Measurements from ENCODE around the gene HBS1L. TPM values are rescaled to one million over a fixed set of nuclear protein-coding genes. Genes with fewer than 3 reads are reported as not detected.

The HBS1L gene
- polyA plus RNA-seq, 3 donors, result 16.0 to 48.9 (median 36.3) TPM

DNA sequence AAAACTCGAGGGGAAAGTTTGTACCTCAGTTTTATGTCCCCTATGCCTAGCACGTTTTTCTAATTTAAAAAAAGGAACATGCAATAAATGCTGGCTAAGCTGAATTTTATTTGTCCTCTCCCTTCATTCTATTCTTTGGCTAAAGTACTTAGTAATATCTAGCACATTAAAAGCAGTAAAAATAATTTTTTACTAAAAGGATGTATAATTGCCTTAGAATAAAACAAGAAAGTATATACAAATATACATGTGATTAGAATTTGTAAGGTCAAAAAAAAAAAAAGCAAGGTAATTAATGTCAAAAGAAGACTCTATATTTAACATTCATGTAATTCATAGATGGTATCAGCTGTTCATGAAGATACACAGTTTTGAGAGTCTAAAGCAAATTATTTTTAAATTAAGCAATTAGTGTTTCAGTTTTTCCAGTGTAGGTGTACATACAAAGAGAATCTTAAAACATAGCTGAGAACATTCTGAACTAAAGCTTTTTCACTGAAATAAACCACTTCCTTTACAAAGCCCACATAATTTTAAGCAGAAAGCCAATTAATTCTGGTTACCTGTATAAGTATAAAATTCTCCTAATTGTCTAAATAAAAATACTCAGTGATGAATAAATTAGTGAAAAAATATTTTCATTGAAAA lies 32.4 kb downstream of the HBS1L start:
- no peak overlapping the region for H2AFZ ChIP-seq (ENCODE audit: insufficient read depth, low read depth, low read length, poor library complexity, severe bottlenecking)
- no peak overlapping the region for H3K4me2 ChIP-seq (replicated peaks; ENCODE audit: extremely low read depth, low read length, poor library complexity, severe bottlenecking)
- intact Hi-C loops (cut with micrococcal nuclease), result no loop called here
- H3K27me3 ChIP-seq (ENCODE audit: control insufficient read depth in 2 of 2, insufficient read depth in 2 of 2, low read length in 2 of 2), result no peaks in the 10 kb centered on the region
- no peak overlapping the region for H3K9ac ChIP-seq (ENCODE audit: insufficient read depth, low read length, poor library complexity, severe bottlenecking)
- Mint-ChIP-seq H3K36me3 (peaks cover 12 to 29% of the 10 kb centered on the region in 2 donors), H3K27me3 (ENCODE audit: low read depth in 3 of 3) (no peaks in the 10 kb centered on the region), H3K4me1 (peaks cover 10% of the 10 kb centered on the region), H3K27ac (no peak overlapping the region), H3K4me3 (no peak overlapping the region), H3K9me3 (no peaks in the 10 kb centered on the region)
- TF ChIP-seq, protein P1, sequence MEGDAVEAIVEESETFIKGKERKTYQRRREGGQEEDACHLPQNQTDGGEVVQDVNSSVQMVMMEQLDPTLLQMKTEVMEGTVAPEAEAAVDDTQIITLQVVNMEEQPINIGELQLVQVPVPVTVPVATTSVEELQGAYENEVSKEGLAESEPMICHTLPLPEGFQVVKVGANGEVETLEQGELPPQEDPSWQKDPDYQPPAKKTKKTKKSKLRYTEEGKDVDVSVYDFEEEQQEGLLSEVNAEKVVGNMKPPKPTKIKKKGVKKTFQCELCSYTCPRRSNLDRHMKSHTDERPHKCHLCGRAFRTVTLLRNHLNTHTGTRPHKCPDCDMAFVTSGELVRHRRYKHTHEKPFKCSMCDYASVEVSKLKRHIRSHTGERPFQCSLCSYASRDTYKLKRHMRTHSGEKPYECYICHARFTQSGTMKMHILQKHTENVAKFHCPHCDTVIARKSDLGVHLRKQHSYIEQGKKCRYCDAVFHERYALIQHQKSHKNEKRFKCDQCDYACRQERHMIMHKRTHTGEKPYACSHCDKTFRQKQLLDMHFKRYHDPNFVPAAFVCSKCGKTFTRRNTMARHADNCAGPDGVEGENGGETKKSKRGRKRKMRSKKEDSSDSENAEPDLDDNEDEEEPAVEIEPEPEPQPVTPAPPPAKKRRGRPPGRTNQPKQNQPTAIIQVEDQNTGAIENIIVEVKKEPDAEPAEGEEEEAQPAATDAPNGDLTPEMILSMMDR (IDR thresholded peaks at IDR 0.05), result no peak
- H4K20me1 ChIP-seq (ENCODE audit: insufficient read depth, low read length), result peaks cover 9% of the 10 kb centered on the region
- no peaks in the 10 kb centered on the region for H3K9me3 ChIP-seq (replicated peaks in 1 of 2; ENCODE audit: control insufficient read depth in 1 of 2, insufficient read depth in 1 of 2, low read length in 2 of 2)
- DNase-seq, result no peak
- H3K4me3 ChIP-seq (replicated peaks in 1 of 3; ENCODE audit: low read depth in 2 of 3, low read length in 3 of 3), result no peak overlapping the region
- H3K36me3 ChIP-seq (replicated peaks in 1 of 2; ENCODE audit: control insufficient read depth in 1 of 2, insufficient read depth in 2 of 2, low read length in 2 of 2), result peaks cover 2 to 12% of the 10 kb centered on the region in 2 donors
- H3K79me2 ChIP-seq (ENCODE audit: insufficient read depth, low read length), result peaks cover 6% of the 10 kb centered on the region
- WGBS (ENCODE audit: insufficient coverage), result 71% methylated on average over 2 of the region's 2 CpGs
- no peak overlapping the region for H3K27ac ChIP-seq (ENCODE audit: low read depth in 1 of 2, low read length in 2 of 2)
- H3K4me1 ChIP-seq (ENCODE audit: control insufficient read depth in 1 of 2, insufficient read depth in 2 of 2, low read length in 2 of 2), result peaks cover 2 to 8% of the 10 kb centered on the region in 2 donors

DNA sequence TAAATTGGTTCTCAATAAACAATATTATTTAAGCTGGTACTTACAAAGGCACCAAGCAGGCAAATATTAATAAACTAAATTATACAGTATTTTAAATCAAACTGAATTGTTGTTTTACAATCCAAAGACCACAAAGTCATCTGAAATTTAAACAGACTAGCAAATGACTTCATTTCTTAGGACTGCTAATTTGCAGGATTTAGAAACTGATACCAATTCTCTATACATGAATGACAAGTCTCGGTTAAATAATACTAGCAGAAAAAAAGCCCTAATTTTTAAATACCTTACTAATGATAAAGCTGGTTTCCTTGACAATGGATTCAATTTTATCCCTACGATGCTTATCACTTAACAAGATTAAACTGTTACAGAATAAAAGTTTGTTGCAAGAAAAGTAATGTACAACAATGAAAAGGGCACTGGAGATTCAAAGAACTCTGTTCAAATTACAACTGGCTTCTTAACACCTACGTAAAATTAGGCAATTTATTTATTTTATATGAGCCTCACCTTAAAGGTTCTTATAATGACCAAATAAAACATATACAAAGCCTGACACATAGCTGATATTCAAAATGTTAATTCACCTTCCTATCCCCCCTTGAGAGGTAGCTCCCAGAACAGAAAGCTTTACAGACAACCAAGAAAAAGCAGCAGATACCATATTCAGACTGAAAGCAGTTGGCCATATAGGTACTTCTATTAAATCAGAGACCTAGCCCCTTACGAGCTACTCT lies 33.1 kb downstream of the HBS1L start:
- H3K4me2 ChIP-seq (replicated peaks; ENCODE audit: extremely low read depth, low read length, poor library complexity, severe bottlenecking), result no peak overlapping the region

More for the DNA sequence above, 33.1 kb downstream of the HBS1L start:
- no peaks in the 10 kb centered on the region for H3K9me3 Mint-ChIP-seq
- Histone ChIP-seq H4K20me1 (ENCODE audit: insufficient read depth, low read length) (peaks cover 2% of the 10 kb centered on the region), H3K27me3 (ENCODE audit: control insufficient read depth in 2 of 2, insufficient read depth in 2 of 2, low read length in 2 of 2) (no peaks in the 10 kb centered on the region), H3K79me2 (ENCODE audit: insufficient read depth, low read length) (peaks cover 2% of the 10 kb centered on the region), H3K36me3 (replicated peaks in 1 of 2; ENCODE audit: control insufficient read depth in 1 of 2, insufficient read depth in 2 of 2, low read length in 2 of 2) (peaks cover 2 to 10% of the 10 kb centered on the region in 2 donors), H2AFZ (ENCODE audit: insufficient read depth, low read depth, low read length, poor library complexity, severe bottlenecking) (no peak overlapping the region), H3K4me1 (ENCODE audit: control insufficient read depth in 1 of 2, insufficient read depth in 2 of 2, low read length in 2 of 2) (peaks cover 2 to 8% of the 10 kb centered on the region in 2 donors), H3K4me3 (replicated peaks in 1 of 3; ENCODE audit: low read depth in 2 of 3, low read length in 3 of 3) (no peak overlapping the region), H3K9ac (ENCODE audit: insufficient read depth, low read length, poor library complexity, severe bottlenecking) (no peak overlapping the region), H3K9me3 (replicated peaks in 1 of 2; ENCODE audit: control insufficient read depth in 1 of 2, insufficient read depth in 1 of 2, low read length in 2 of 2) (no peaks in the 10 kb centered on the region), H3K27ac (ENCODE audit: low read depth in 1 of 2, low read length in 2 of 2) (no peak overlapping the region)
- DNase-seq, result no peak
- no peak overlapping the region for H3K4me3 Mint-ChIP-seq
- H3K4me1 Mint-ChIP-seq, result peaks cover 10% of the 10 kb centered on the region
- intact Hi-C loops (cut with micrococcal nuclease), result no loop called here
- no peaks in the 10 kb centered on the region for H3K27me3 Mint-ChIP-seq (ENCODE audit: low read depth in 3 of 3)
- TF ChIP-seq, protein P1 (IDR thresholded peaks at IDR 0.05), result no peak
- 100% methylated on average over 1 of the region's 4 CpGs for WGBS (ENCODE audit: insufficient coverage)
- H3K36me3 Mint-ChIP-seq, result peaks cover 11 to 23% of the 10 kb centered on the region in 2 donors
- no peak overlapping the region for H3K27ac Mint-ChIP-seq
